Measurements from ENCODE around the gene ANKS6.

GRCh38 chr9:98719055-98719454, 77.3 kb downstream of the ANKS6 start:
- TF ChIP-seq CTCF (IDR thresholded peaks at IDR 0.05; ENCODE audit: low read depth, low read length, poor library complexity, severe bottlenecking) (no peak), EZH2phosphoT487 (IDR thresholded peaks at IDR 0.05; ENCODE audit: borderline replicate concordance, low read length) (no peak)
